Esophagus muscularis mucosa (tissue), 4 donors: ENCODE measurements around the gene TENT4B. TPM values are rescaled to one million over a fixed set of nuclear protein-coding genes. Genes with fewer than 3 reads are reported as not detected.

Experiments used
- DNase-seq: peaks from one replicate; pipeline ENCODE4 v3.0.0-alpha.2; 2017; ENCODE audit errors: extremely low spot score
- H3K27ac ChIP-seq, 4 donors: fragments of 200-600 bp; sonication (generic); replicated peaks in 1 of 4; 1 replicate in 3 of 4; 2 replicates in 1 of 4; pipeline ENCODE4 v1.5.1; 2016 to 2019; ENCODE audit warnings: mild to moderate bottlenecking in 1 of 4
- H3K27me3 ChIP-seq, 4 donors: fragments of 200-600 bp; sonication (generic); one replicate each; pipeline versions ENCODE4 v1.5.1 to v1.6.0; 2016 to 2019
- H3K36me3 ChIP-seq, 4 donors: fragments of 200-600 bp; sonication (generic); one replicate each; pipeline ENCODE4 v1.5.1; 2016 to 2019
- H3K4me1 ChIP-seq, 4 donors: fragments of 200-600 bp; sonication (generic); one replicate each; pipeline ENCODE4 v1.5.1; 2016 to 2019
- H3K4me3 ChIP-seq, 4 donors: fragments of 200-600 bp; sonication (generic); 1 replicate in 2 of 4; 2 replicates in 2 of 4; pipeline ENCODE4 v1.5.1; 2016 to 2019; ENCODE audit warnings: mild to moderate bottlenecking in 4 of 4, moderate library complexity in 1 of 4
- H3K9me3 ChIP-seq, 4 donors: fragments of 200-600 bp; sonication (generic); 1 replicate in 3 of 4; 2 replicates in 1 of 4; pipeline ENCODE4 v1.5.1; 2016 to 2019
- CTCF ChIP-seq, 3 experiments: fragments of 200-600 bp in 2 of 3; fragments of 450-650 bp in 1 of 3; sonication (generic) in 2 of 3; IDR thresholded peaks; one replicate each; pipeline ENCODE4 v1.5.1; 2017 to 2019; ENCODE audit warnings: antibody characterized with exemption in 3 of 3, mild to moderate bottlenecking in 2 of 3, moderate library complexity in 1 of 3
- EP300 ChIP-seq: sonication (generic); formaldehyde crosslinking; IDR thresholded peaks from one replicate; pipeline ENCODE4 v1.6.1; 2017; ENCODE audit warnings: antibody characterized with exemption
- POLR2A ChIP-seq: fragments of 450-650 bp; IDR thresholded peaks from one replicate; pipeline ENCODE4 v1.6.1; 2017; ENCODE audit warnings: antibody characterized with exemption, moderate library complexity, mild to moderate bottlenecking, low read depth
- POLR2AphosphoS5 ChIP-seq, 2 donors: sonication (generic); formaldehyde crosslinking; IDR thresholded peaks; one replicate each; pipeline ENCODE4 v1.6.1; 2017; ENCODE audit warnings: antibody characterized with exemption in 2 of 2
- whole genome bisulfite sequencing: methylation state at CpG from one replicate; pipeline ENCODE4 v1.1.5; 2018; 5-methylcytosine and 5-hydroxymethylcytosine counted together
- intact Hi-C: fragments of 100-400 bp; cut with DNase I; formaldehyde crosslinking; loops from one replicate; pipeline ENCODE4 v1.15.1; 2023
- total RNA-seq, 4 donors: library from RNA; depleted of rRNA; stranded (reverse); fragments of >200 nt; gene quantifications; one replicate each; pipeline versions ENCODE4 v1.1.0 to v1.2.1, GENCODE V29; 2016

The TENT4B gene
- total RNA-seq, 4 donors from 2014 or later: 9.9 to 18.3 (median 16.7) TPM

- intact Hi-C loops: no loop called here
- H3K4me3 ChIP-seq: no peak overlapping the region
- no peak for TF ChIP-seq EP300
- TF ChIP-seq POLR2A: no peak
- no peak for TF ChIP-seq CTCF (IDR thresholded peaks at IDR 0.05)
- TF ChIP-seq POLR2AphosphoS5 (IDR thresholded peaks at IDR 0.05): no peak
- H3K4me1 ChIP-seq: peaks cover 0 to 10% (median 6%) of the 10 kb centered on the region in 4 donors
- no peaks in the 10 kb centered on the region for H3K9me3 ChIP-seq
- no peaks in the 10 kb centered on the region for H3K27me3 ChIP-seq
- no peaks in the 10 kb centered on the region for H3K36me3 ChIP-seq
- no peak for DNase-seq
- 84% methylated on average over 9 of the region's 9 CpGs for WGBS
- no peak overlapping the region for H3K27ac ChIP-seq
These were observed 6.3 kb upstream of the TENT4B start for GRCh38 chr16:50146479-50147435.

- Histone ChIP-seq H3K4me1 (peaks cover 25 to 35% (median 31%) of the 10 kb centered on the region in 4 donors), H3K4me3 (no peak overlapping the region), H3K9me3 (no peaks in the 10 kb centered on the region), H3K27me3 (no peaks in the 10 kb centered on the region), H3K36me3 (no peaks in the 10 kb centered on the region), H3K27ac (no peak overlapping the region)
- WGBS: 94% methylated on average over 5 of the region's 5 CpGs
- TF ChIP-seq POLR2A (no peak), POLR2AphosphoS5 (IDR thresholded peaks at IDR 0.05) (no peak), EP300 (no peak), CTCF (IDR thresholded peaks at IDR 0.05) (no peak)
- DNase-seq: no peak
- intact Hi-C loops: loop anchor here (5.0 to 10.0 kb wide), 4 partner anchors 84 to 213 kb away; partner anchors contain the start of genes BRD7, CNEP1R1 and HEATR3
These were observed 1.8 kb upstream of the TENT4B start for GRCh38 chr16:50151322-50151721.

- H3K27ac ChIP-seq: peak overlapping the region; percentile 90 to 96 (median 92)
- TF ChIP-seq CTCF (IDR thresholded peaks at IDR 0.05): no peak
- TF ChIP-seq POLR2A: no peak
- no peak for TF ChIP-seq POLR2AphosphoS5 (IDR thresholded peaks at IDR 0.05)
- no peak for TF ChIP-seq EP300
- H3K4me3 ChIP-seq: peak overlapping the region; percentile 65 to 88 (median 72)
- no peaks in the 10 kb centered on the region for H3K36me3 ChIP-seq
- 90% methylated on average over 11 of the region's 11 CpGs for WGBS
- intact Hi-C loops: loop anchor here (5.0 to 10.0 kb wide), 4 partner anchors 84 to 213 kb away; partner anchors contain the start of genes BRD7, CNEP1R1 and HEATR3
- H3K27me3 ChIP-seq: no peaks in the 10 kb centered on the region
- no peak for DNase-seq
- no peaks in the 10 kb centered on the region for H3K9me3 ChIP-seq
- peaks cover 28 to 37% (median 33%) of the 10 kb centered on the region in 4 donors for H3K4me1 ChIP-seq
These were observed 1.4 kb upstream of the TENT4B start for GRCh38 chr16:50151756-50152155.

GRCh38 chr16:50152351-50152806 lies 727 bp upstream of the TENT4B start:
- Histone ChIP-seq H3K4me1 (peaks cover 32 to 40% (median 36%) of the 10 kb centered on the region in 4 donors), H3K36me3 (no peaks in the 10 kb centered on the region), H3K9me3 (no peaks in the 10 kb centered on the region), H3K27ac (peak overlapping the region; percentile 90 to 96 (median 92)), H3K27me3 (no peaks in the 10 kb centered on the region), H3K4me3 (peak overlapping the region; percentile 65 to 88 (median 72))
- no peak for TF ChIP-seq POLR2AphosphoS5 (IDR thresholded peaks at IDR 0.05)
- WGBS: under 1% methylated on average over 23 of the region's 24 CpGs
- intact Hi-C loops: loop anchor here (5.0 to 10.0 kb wide), 4 partner anchors 85 to 212 kb away; partner anchors contain the start of genes BRD7, CNEP1R1 and HEATR3
- DNase-seq: no peak
